Gastrocnemius medialis (tissue), 4 donors: ENCODE results near the gene KCTD19. TPM values are rescaled to one million over a fixed set of nuclear protein-coding genes. Genes with fewer than 3 reads are reported as not detected.
"Not testable (repeated sequence)": the region's sequence is repeated elsewhere in the genome, so short reads cannot be mapped to it uniquely, and the experiment has no call there.

ENCODE experiments used
- ATAC-seq, 2 donors: fragments of 150-250 bp; one replicate each; pipeline ENCODE4 v1.9.1; 2016
- DNase-seq, 2 donors: peaks; one replicate each; pipeline ENCODE4 v3.0.0-alpha.2; 2019
- H3K27ac ChIP-seq, 4 donors: fragments of 200-600 bp; sonication (generic); 1 replicate in 1 of 4; 2 replicates in 3 of 4; pipeline ENCODE4 v1.5.1; 2016 to 2018; ENCODE audit warnings: mild to moderate bottlenecking in 2 of 4, moderate library complexity in 1 of 4
- H3K27me3 ChIP-seq, 3 donors: fragments of 200-600 bp; sonication (generic) in 2 of 3; 1 replicate in 1 of 3; 2 replicates in 2 of 3; pipeline versions ENCODE4 v1.5.1 to v1.6.0; 2016 to 2019; ENCODE audit warnings: mild to moderate bottlenecking in 1 of 3, moderate library complexity in 1 of 3
- H3K36me3 ChIP-seq, 2 donors: fragments of 200-600 bp; sonication (generic) in 1 of 2; one replicate each; pipeline ENCODE4 v1.5.1; 2017 to 2018
- H3K4me1 ChIP-seq, 2 donors: fragments of 200-600 bp; sonication (generic) in 1 of 2; one replicate each; pipeline ENCODE4 v1.5.1; 2016 to 2017; ENCODE audit warnings: mild to moderate bottlenecking in 2 of 2
- H3K4me3 ChIP-seq, 4 donors: fragments of 200-600 bp; sonication (generic) in 3 of 4; 1 replicate in 1 of 4; 2 replicates in 3 of 4; pipeline ENCODE4 v1.5.1; 2016 to 2019; ENCODE audit warnings: mild to moderate bottlenecking in 2 of 4
- H3K9me3 ChIP-seq, 3 donors: fragments of 200-600 bp; sonication (generic) in 2 of 3; 1 replicate in 1 of 3; 2 replicates in 2 of 3; pipeline ENCODE4 v1.5.1; 2016 to 2019
- POLR2A ChIP-seq, 2 donors: fragments of 450-650 bp; IDR thresholded peaks; one replicate each; pipeline ENCODE4 v1.6.1; 2017; ENCODE audit warnings: antibody characterized with exemption in 2 of 2, mild to moderate bottlenecking in 2 of 2, moderate library complexity in 2 of 2
- in situ Hi-C, 4 donors: fragments of 200-750 bp; cut with MboI; loops; one replicate each; pipeline versions ENCODE4 v1.15.0 to v1.8.0; 2017; ENCODE audit warnings: low sequenced_read_pairs in 4 of 4
- intact Hi-C: fragments of 100-400 bp; cut with DNase I; formaldehyde crosslinking; loops from one replicate; pipeline ENCODE4 v1.15.1; 2023; ENCODE audit warnings: low total_unique reads
- total RNA-seq, 4 donors: library from RNA; depleted of rRNA; stranded (reverse); fragments of >200 nt; gene quantifications; one replicate each; pipeline versions ENCODE4 v1.1.0 to v1.2.3, GENCODE V29; 2016
- TF ChIP-seq, protein P1 (sequence below), 5 experiments: fragments of 450-650 bp in 3 of 5; fragments of 200-600 bp in 2 of 5; sonication (generic) in 2 of 5; IDR thresholded peaks in 4 of 5; conservative IDR thresholded peaks in 1 of 5; 1 replicate in 4 of 5; 2 replicates in 1 of 5; pipeline ENCODE4 v1.5.1; 2016 to 2019; ENCODE audit warnings: antibody characterized with exemption in 5 of 5, mild to moderate bottlenecking in 3 of 5, moderate library complexity in 3 of 5

Gene KCTD19
- not detected for total RNA-seq

DNA sequence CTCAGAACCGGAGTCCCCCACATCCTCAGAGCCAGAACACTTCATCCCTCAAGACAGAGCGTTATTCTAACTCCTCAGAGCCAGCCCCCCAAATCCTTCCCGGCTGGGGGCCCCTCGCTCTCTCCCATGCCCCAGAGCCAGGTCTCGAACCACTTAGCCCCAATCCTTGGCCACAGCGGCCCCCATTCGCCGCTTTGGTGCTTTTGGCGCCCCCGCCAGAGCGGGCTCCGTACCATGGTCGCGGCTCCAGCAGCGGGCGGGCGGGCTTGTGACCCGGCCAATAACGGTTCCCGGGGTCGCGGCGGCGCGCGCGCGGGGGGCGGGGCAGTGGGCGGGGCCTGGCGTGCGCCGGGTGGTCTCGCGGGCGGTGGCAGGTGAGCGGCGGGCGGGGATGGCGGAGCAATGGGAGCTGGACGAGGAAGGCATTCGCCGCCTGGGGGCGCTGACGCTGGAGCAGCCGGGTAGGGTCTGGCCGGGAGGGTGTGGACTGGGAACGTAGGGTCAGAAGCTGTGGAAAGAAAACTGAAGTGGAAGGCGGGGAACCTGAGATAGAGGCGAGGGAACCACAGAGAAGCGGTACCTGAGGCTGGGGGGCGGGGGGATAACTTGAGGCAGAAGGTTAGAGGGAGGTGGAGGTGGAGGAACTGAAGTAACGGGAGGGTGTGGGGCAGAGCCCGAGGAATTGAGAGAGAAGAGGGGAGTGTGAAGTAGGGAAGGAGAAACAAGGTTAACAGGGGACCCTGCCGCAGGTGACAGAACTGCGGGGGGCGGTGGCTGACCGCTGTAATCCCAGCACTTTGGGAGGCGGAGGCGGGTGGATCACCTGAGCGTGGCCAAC, at the start of gene KCTD19, which contains the start of gene LRRC36:
KCTD19 (minus strand) TSS at position 270 of the 838 bp plus-strand sequence; CDS start at position 236, 34 bp downstream.
LRRC36 (plus strand) TSS at position 344 of the 838 bp plus-strand sequence; CDS start at position 392, 48 bp downstream.
- peak in 1 of 2 donors; percentile 42 for ATAC-seq
- intact Hi-C loops (no loop called here), in situ Hi-C loops (no loop called here)
- Histone ChIP-seq H3K36me3 (no peaks in the 10 kb centered on the region), H3K4me3 (peak within 1 kb of the TSS; percentile 41 to 52 (median 47)), H3K27ac (no peak within 1 kb of the TSS), H3K4me1 (no peaks in the 10 kb centered on the region), H3K9me3 (no peaks in the 10 kb centered on the region), H3K27me3 (peaks cover 10 to 27% (median 18%) of the 10 kb centered on the region in 3 donors)
- peak in 1 of 2 donors; percentile 1 for DNase-seq
- TF ChIP-seq POLR2A (IDR thresholded peaks at IDR 0.05), result no peak
- TF ChIP-seq, protein P1, sequence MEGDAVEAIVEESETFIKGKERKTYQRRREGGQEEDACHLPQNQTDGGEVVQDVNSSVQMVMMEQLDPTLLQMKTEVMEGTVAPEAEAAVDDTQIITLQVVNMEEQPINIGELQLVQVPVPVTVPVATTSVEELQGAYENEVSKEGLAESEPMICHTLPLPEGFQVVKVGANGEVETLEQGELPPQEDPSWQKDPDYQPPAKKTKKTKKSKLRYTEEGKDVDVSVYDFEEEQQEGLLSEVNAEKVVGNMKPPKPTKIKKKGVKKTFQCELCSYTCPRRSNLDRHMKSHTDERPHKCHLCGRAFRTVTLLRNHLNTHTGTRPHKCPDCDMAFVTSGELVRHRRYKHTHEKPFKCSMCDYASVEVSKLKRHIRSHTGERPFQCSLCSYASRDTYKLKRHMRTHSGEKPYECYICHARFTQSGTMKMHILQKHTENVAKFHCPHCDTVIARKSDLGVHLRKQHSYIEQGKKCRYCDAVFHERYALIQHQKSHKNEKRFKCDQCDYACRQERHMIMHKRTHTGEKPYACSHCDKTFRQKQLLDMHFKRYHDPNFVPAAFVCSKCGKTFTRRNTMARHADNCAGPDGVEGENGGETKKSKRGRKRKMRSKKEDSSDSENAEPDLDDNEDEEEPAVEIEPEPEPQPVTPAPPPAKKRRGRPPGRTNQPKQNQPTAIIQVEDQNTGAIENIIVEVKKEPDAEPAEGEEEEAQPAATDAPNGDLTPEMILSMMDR (IDR thresholded peaks at IDR 0.05 in 4 of 5, conservative IDR thresholded peaks at IDR 0.05 in 1 of 5), result peak; percentile 7 to 48 (median 25)

DNA sequence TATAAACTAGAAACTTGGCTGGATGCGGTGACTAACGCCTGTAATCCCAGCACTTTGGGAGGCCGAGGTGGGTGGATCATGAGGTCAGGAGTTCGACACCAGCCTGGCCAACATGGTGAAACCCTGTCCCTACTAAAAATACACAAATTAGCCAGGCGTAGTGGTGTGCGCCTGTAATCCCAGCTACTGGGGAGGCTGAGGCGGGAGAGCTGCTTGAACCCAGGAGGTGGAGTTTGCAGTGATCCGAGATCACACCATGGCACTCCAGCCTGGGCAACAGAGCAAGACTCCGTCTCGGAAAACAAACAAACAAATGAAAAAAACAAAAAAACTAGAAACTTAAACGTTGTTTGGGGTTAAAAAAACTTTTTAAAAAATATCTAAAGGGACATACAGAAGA, 49.5 kb upstream of the KCTD19 start:
- H3K27ac ChIP-seq, DNase-seq, in situ Hi-C loops, ATAC-seq, H3K36me3 ChIP-seq, H3K9me3 ChIP-seq, H3K4me3 ChIP-seq, H3K27me3 ChIP-seq: not testable (repeated sequence)
- intact Hi-C loops, result loop anchor here (2.0 kb wide), 1 partner anchor 17 kb away; the partner anchor contains the start of gene TPPP3
- peaks cover 24 to 25% of the 10 kb centered on the region in 2 donors for H3K4me1 ChIP-seq

DNA sequence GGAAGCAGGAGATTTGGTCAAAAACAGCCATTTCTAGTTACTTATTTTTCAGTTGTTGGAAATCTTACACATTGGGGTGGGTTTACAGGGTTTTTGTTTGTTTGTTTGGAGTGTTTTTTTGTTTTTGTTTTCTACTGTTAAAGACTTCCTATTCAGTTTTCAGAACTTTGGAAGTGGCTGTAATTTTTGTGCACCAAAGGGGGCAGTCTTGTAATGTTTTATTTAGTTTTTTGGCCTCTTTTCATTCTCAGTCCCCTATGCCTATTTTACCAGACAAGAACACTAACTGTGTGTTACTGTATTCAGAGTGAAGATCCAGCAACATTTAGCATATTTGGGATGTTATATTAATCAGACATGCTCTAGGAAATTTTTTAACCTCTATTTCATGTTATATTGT, 46.1 kb upstream of the KCTD19 start:
- intact Hi-C loops, result loop anchor here (2.0 kb wide), 1 partner anchor 44 kb away; the partner anchor contains the start of gene ZDHHC1
- no peak for ATAC-seq

DNA sequence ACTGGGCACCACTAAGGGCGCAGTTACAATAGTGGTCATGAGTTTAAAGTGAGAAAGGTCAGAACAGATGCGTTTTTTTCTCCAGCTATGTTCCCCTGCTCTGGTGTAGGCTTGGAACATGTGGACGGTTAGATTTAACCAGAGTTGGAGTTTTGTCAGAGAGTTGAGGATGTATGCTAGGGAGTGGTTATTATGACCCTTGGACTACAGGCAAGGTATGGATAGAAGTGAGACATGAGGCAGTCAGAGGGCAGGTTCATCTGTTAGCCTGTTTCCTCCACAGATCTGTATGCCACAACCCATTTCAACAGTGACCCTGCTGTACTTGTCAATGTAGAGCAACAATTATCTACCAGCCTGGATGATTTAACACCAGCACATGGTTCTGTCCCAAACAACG, 44.1 kb upstream of the KCTD19 start:
- Histone ChIP-seq H3K4me3 (no peak overlapping the region), H3K4me1 (peaks cover 0 to 3% of the 10 kb centered on the region in 2 donors), H3K9me3 (no peaks in the 10 kb centered on the region), H3K27ac (no peak overlapping the region), H3K36me3 (no peaks in the 10 kb centered on the region), H3K27me3 (no peaks in the 10 kb centered on the region)
- no peak for DNase-seq
- no peak for ATAC-seq
- intact Hi-C loops (no loop called here), in situ Hi-C loops (no loop called here)
- no peak for TF ChIP-seq POLR2A (IDR thresholded peaks at IDR 0.05)
- TF ChIP-seq, protein P1 (IDR thresholded peaks at IDR 0.05 in 4 of 5, conservative IDR thresholded peaks at IDR 0.05 in 1 of 5), result no peak

More for the DNA sequence above, 46.1 kb upstream of the KCTD19 start:
- H3K4me1 ChIP-seq, result peaks cover 0 to 3% of the 10 kb centered on the region in 2 donors
- H3K36me3 ChIP-seq, result no peaks in the 10 kb centered on the region
- DNase-seq, result no peak
- no peaks in the 10 kb centered on the region for H3K27me3 ChIP-seq
- H3K9me3 ChIP-seq, result no peaks in the 10 kb centered on the region
- no peak overlapping the region for H3K4me3 ChIP-seq
- no peak for TF ChIP-seq POLR2A (IDR thresholded peaks at IDR 0.05)
- TF ChIP-seq, protein P1 (IDR thresholded peaks at IDR 0.05 in 4 of 5, conservative IDR thresholded peaks at IDR 0.05 in 1 of 5), result peak in 4 of 5 experiments; percentile 22 to 53 (median 34)
- H3K27ac ChIP-seq, result no peak overlapping the region
- in situ Hi-C loops, result no loop called here

DNA sequence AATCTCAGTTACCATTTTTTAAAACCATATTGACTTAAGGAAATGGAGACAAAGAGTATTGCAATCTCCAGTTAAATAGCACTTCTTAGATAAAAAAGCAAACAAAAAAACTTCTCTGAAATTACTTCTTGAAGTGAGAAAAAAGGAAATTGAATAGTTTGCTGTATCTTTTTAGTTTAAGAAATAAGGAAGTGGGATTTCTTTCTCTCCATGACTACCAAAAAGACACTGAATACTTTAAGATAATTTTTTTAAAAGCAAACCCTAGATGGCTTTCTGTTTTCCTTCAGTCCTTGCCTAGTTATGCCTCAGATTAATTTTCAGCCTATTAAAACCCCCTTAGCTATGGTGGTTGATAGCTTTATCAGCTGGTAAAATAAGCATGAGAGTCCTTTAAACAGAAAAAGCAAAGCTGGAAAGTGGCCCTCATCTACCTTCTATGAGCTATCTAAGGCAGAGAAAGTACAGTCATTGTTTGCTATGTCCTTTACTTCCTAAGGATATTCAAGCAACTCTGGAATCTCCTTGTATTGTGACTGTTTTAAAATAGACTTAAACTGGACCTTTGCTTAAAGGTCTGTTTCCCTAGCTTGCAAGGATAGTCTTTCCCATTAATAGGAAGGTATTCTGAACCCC, 38.2 kb upstream of the KCTD19 start:
- Histone ChIP-seq H3K9me3 (no peaks in the 10 kb centered on the region), H3K27me3 (no peaks in the 10 kb centered on the region), H3K27ac (peak overlapping the region in 1 of 4 donors; percentile 26), H3K4me1 (no peaks in the 10 kb centered on the region), H3K36me3 (no peaks in the 10 kb centered on the region), H3K4me3 (no peak overlapping the region)
- ATAC-seq, result no peak
- TF ChIP-seq, protein P1 (IDR thresholded peaks at IDR 0.05 in 4 of 5, conservative IDR thresholded peaks at IDR 0.05 in 1 of 5), result no peak
- no peak for TF ChIP-seq POLR2A (IDR thresholded peaks at IDR 0.05)
- intact Hi-C loops, result no loop called here
- DNase-seq, result no peak
- in situ Hi-C loops, result no loop called here
